Vagina (tissue), 2 donors: ENCODE results near the gene PALLD. TPM values are rescaled to one million over a fixed set of nuclear protein-coding genes. Genes with fewer than 3 reads are reported as not detected.

Source experiments
- DNase-seq, 2 donors: peaks; one replicate each; pipeline ENCODE4 v3.0.0-alpha.2; 2017; ENCODE audit errors: extremely low spot score in 2 of 2
- H3K27ac ChIP-seq: fragments of 200-600 bp; sonication (generic); one replicate; pipeline ENCODE4 v1.5.1; 2019
- H3K27me3 ChIP-seq: fragments of 200-600 bp; sonication (generic); one replicate; pipeline ENCODE4 v1.5.1; 2019
- H3K36me3 ChIP-seq, 2 donors: fragments of 200-600 bp; sonication (generic); one replicate each; pipeline ENCODE4 v1.5.1; 2017 to 2019
- H3K4me1 ChIP-seq: fragments of 200-600 bp; sonication (generic); one replicate; pipeline ENCODE4 v1.5.1; 2019
- H3K4me3 ChIP-seq, 2 donors: fragments of 200-600 bp; sonication (generic); 1 replicate in 1 of 2; 2 replicates in 1 of 2; pipeline ENCODE4 v1.5.1; 2016 to 2019
- H3K9me3 ChIP-seq: fragments of 200-600 bp; sonication (generic); one replicate; pipeline ENCODE4 v1.5.1; 2019
- POLR2A ChIP-seq, 2 donors: fragments of 450-650 bp; IDR thresholded peaks; one replicate each; pipeline ENCODE4 v1.6.1; 2017; ENCODE audit warnings: antibody characterized with exemption in 2 of 2, mild to moderate bottlenecking in 2 of 2, moderate library complexity in 2 of 2
- POLR2AphosphoS5 ChIP-seq, 2 donors: sonication (generic); formaldehyde crosslinking; IDR thresholded peaks; one replicate each; pipeline ENCODE4 v1.9.0; 2017; ENCODE audit warnings: antibody characterized with exemption in 2 of 2, mild to moderate bottlenecking in 2 of 2, low read depth in 1 of 2; ENCODE audit not compliant: insufficient read depth in 1 of 2
- intact Hi-C: fragments of 100-400 bp; cut with DNase I; formaldehyde crosslinking; loops from one replicate; pipeline ENCODE4 v1.15.1; 2023
- total RNA-seq: library from RNA; depleted of rRNA; stranded (reverse); fragments of >200 nt; gene quantifications from one replicate; pipeline ENCODE4 v1.2.3, GENCODE V29; 2016
- TF ChIP-seq, protein P1 (sequence below), 3 experiments: fragments of 450-650 bp in 2 of 3; fragments of 200-600 bp in 1 of 3; sonication (generic) in 1 of 3; IDR thresholded peaks; one replicate each; pipeline ENCODE4 v1.5.1; 2017 to 2019; ENCODE audit warnings: antibody characterized with exemption in 3 of 3, mild to moderate bottlenecking in 2 of 3, moderate library complexity in 2 of 3

PALLD gene
- total RNA-seq, 1 donor from 2014 or later, result 229 TPM

DNA sequence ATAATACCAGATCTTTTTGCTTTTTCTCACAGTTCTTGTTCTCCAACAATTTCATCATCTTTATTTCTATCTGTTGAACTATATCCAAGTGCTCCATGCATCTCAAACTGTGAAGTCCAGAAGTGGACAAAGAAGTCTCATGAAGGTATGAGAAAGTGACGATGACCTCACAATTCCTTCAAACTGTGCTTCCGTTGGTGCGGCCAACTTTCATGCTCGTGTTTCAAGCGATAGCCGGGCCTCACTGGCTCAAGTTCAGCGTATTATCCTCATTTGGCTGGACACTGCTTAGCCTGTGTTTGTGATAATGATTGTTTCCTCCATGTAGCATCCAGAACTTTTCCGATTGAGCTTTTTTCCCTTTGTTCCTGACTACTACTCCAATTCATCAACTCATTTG lies 143.1 kb downstream of the PALLD start:
- DNase-seq, result no peak
- peaks cover 33% of the 10 kb centered on the region for H3K4me1 ChIP-seq
- TF ChIP-seq, protein P1, sequence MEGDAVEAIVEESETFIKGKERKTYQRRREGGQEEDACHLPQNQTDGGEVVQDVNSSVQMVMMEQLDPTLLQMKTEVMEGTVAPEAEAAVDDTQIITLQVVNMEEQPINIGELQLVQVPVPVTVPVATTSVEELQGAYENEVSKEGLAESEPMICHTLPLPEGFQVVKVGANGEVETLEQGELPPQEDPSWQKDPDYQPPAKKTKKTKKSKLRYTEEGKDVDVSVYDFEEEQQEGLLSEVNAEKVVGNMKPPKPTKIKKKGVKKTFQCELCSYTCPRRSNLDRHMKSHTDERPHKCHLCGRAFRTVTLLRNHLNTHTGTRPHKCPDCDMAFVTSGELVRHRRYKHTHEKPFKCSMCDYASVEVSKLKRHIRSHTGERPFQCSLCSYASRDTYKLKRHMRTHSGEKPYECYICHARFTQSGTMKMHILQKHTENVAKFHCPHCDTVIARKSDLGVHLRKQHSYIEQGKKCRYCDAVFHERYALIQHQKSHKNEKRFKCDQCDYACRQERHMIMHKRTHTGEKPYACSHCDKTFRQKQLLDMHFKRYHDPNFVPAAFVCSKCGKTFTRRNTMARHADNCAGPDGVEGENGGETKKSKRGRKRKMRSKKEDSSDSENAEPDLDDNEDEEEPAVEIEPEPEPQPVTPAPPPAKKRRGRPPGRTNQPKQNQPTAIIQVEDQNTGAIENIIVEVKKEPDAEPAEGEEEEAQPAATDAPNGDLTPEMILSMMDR (IDR thresholded peaks at IDR 0.05), result no peak
- TF ChIP-seq POLR2A (IDR thresholded peaks at IDR 0.05) (no peak), POLR2AphosphoS5 (IDR thresholded peaks at IDR 0.05; ENCODE audit: insufficient read depth in 1 of 2, low read depth in 1 of 2) (no peak)
- no peaks in the 10 kb centered on the region for H3K9me3 ChIP-seq
- intact Hi-C loops, result loop anchor here (10.0 kb wide), 1 partner anchor 195 kb away; no protein-coding TSS in a partner anchor
- no peak overlapping the region for H3K4me3 ChIP-seq
- H3K27ac ChIP-seq, result no peak overlapping the region
- H3K27me3 ChIP-seq, result no peaks in the 10 kb centered on the region
- H3K36me3 ChIP-seq, result no peaks in the 10 kb centered on the region

DNA sequence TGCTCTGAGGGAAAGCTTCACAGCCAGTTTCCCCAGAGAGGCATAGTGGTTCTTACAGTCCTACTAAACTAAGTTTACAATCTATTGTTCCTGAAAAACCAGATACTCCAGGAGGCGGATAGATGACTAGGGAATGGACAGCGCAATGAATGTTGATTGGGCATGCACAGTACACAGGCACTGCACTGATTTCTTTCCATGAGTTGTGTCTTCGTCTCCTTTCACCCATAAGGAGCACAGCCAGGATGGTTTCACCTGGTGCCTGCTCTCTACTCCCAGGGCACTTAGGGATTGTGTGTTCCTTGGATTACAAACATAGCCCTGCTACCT lies 144.9 kb downstream of the PALLD start:
- Histone ChIP-seq H3K4me1 (peaks cover 14% of the 10 kb centered on the region), H3K4me3 (no peak overlapping the region), H3K27ac (no peak overlapping the region), H3K27me3 (no peaks in the 10 kb centered on the region), H3K9me3 (no peaks in the 10 kb centered on the region), H3K36me3 (no peaks in the 10 kb centered on the region)
- DNase-seq, result no peak
- TF ChIP-seq, protein P1 (IDR thresholded peaks at IDR 0.05), result no peak
- intact Hi-C loops, result no loop called here

DNA sequence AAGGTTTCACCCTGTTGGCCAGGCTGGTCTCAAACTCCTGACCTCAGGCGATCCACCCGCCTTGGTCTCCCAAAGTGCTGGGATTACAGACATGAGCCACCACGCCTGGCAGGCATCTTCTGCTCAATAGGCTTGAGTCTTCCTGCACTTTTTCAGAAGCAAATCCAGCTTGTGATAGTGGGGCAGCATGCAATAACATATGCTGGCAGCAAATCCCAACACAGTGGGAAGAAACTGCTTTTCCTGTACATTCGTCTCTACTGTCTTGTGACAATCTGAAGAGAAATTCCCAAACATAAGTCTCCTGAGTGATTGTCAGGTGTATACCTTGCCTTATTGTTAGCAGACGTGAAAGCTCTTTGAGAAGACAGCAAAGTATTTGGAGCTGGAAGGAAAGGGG lies 145.7 kb downstream of the PALLD start:
- no peak for DNase-seq
- H3K27me3 ChIP-seq, result no peaks in the 10 kb centered on the region
- H3K9me3 ChIP-seq, result no peaks in the 10 kb centered on the region
- no peak overlapping the region for H3K4me3 ChIP-seq
- intact Hi-C loops, result no loop called here
- TF ChIP-seq, protein P1 (IDR thresholded peaks at IDR 0.05), result no peak
- TF ChIP-seq POLR2A (IDR thresholded peaks at IDR 0.05), result no peak
- no peak for TF ChIP-seq POLR2AphosphoS5 (IDR thresholded peaks at IDR 0.05; ENCODE audit: insufficient read depth in 1 of 2, low read depth in 1 of 2)
- H3K36me3 ChIP-seq, result no peaks in the 10 kb centered on the region
- no peak overlapping the region for H3K27ac ChIP-seq
- peaks cover 9% of the 10 kb centered on the region for H3K4me1 ChIP-seq

DNA sequence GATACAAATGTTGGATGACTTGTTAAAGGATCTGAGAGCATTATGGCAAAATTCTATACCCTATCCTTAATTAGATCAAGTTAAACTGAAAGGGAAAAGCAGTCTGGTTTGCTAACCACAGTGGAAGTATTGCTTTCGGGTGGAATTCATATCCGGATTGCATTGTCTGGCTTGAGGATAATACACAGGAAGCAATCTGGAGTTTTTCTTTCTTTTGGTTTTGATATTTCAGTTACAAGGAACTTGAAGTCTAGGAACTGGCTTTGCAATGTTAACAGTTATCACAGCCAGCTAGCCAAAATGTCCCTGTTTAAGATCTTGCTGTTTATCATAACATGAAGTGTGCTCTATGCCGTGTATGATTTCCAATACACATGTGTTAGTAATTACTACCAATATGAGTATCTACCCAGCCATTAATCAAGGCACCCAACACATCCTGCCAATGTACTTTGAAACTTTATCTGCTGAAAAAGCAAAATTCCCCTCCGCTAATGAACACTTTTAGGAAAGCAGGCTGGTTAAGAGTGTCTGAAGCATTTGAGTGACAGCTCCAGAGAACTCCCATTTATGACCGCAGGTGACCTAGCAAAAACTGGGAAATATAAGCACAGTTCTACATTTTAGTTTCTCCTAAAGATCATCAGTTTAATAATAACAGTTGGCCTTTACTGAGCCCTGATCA lies 146.4 kb downstream of the PALLD start:
- intact Hi-C loops, result no loop called here
- H3K4me3 ChIP-seq, result no peak overlapping the region
- TF ChIP-seq POLR2AphosphoS5 (IDR thresholded peaks at IDR 0.05; ENCODE audit: insufficient read depth in 1 of 2, low read depth in 1 of 2) (no peak), POLR2A (IDR thresholded peaks at IDR 0.05) (no peak)
- TF ChIP-seq, protein P1 (IDR thresholded peaks at IDR 0.05), result no peak

DNA sequence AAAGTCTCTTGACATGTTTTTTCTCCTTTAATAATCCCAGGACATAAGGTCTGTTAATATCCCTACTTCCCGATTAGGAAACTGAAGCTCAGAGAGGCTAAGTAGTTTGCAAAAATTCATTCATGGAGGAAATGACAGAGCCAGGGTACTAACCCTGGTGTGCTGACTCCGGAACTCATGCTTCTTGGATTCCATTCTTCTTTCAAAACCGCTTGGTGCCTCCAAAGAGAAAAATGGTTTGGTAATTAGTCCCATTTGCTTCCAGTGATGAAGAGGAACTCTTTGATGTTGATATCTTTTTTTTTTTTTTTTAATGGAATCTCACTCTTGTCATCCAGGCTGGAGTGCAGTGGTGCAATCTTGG lies 146.9 kb downstream of the PALLD start:
- H3K36me3 ChIP-seq, result no peaks in the 10 kb centered on the region
- no peaks in the 10 kb centered on the region for H3K9me3 ChIP-seq
- intact Hi-C loops, result no loop called here
- no peak for DNase-seq
- TF ChIP-seq POLR2A (IDR thresholded peaks at IDR 0.05), result no peak
- H3K27me3 ChIP-seq, result no peaks in the 10 kb centered on the region
- peaks cover 5% of the 10 kb centered on the region for H3K4me1 ChIP-seq
- H3K27ac ChIP-seq, result no peak overlapping the region
- no peak overlapping the region for H3K4me3 ChIP-seq

More for the DNA sequence above, 146.4 kb downstream of the PALLD start:
- Histone ChIP-seq H3K27ac (no peak overlapping the region), H3K9me3 (no peaks in the 10 kb centered on the region), H3K36me3 (no peaks in the 10 kb centered on the region), H3K27me3 (no peaks in the 10 kb centered on the region), H3K4me1 (peaks cover 9% of the 10 kb centered on the region)
- no peak for DNase-seq
